Measurements from ENCODE around the gene GJA9.
"Not testable (repeated sequence)": the region's sequence is repeated elsewhere in the genome, so short reads cannot be mapped to it uniquely, and the experiment has no call there.

GJA9 gene

GRCh38 chr1:38881487-38881886 lies at the start of gene GJA9:
GJA9 (minus strand) TSS chr1:38881587; CDS start chr1:38876098, 5,489 bp downstream.
- no peak for DNase-seq (ENCODE audit: low spot score)

GRCh38 chr1:38929476-38929875 lies 48.1 kb upstream of the GJA9 start:
- no peak for DNase-seq (ENCODE audit: low spot score)

DNA sequence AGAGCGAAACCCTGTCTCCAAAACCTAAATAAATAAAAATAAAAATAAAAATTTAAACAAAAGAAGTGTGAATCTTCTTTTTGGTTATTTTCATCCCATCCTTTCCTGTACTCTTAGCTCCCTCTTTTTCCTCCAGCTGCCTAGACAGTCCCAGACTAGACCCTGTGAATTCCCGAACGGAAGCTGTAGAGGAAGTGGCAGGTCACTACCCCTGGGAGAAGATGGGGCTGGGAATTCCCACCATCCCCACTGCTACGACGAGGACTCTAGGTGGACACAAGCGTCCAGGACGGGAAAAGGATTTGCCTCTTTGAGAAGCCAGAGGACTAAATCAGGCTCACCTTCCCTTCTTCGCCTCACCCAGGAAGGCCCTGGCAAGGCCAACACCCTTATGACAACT lies 47.7 kb upstream of the GJA9 start:
- DNase-seq (ENCODE audit: low spot score): no peak

DNA sequence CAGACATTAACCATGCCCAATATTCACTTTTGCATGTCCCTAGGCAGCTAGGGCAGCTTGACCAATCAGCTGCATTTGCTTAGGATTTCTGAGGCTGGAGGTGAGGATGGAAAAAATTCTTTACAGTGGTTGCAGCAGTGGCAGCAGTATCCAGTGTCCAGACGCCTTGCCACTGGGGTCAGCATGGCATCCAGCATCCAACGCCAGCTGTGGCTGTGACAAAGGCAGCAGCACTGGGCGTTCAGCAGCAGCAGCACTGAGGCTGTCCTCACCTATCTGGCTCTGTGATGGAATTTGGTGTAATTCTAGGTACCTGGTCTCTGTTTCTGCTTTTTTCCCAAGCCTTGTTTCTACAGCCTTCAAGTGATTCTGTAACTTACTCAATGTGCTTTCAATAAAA lies 44.7 kb upstream of the GJA9 start:
- no peak for DNase-seq (ENCODE audit: low spot score)

- no peak for DNase-seq (ENCODE audit: low spot score)
Measured at GRCh38 chr1:38925391-38925790, 44.0 kb upstream of the GJA9 start.

- no peak for DNase-seq (ENCODE audit: low spot score)
Measured at GRCh38 chr1:38923607-38924006, 42.2 kb upstream of the GJA9 start.

DNA sequence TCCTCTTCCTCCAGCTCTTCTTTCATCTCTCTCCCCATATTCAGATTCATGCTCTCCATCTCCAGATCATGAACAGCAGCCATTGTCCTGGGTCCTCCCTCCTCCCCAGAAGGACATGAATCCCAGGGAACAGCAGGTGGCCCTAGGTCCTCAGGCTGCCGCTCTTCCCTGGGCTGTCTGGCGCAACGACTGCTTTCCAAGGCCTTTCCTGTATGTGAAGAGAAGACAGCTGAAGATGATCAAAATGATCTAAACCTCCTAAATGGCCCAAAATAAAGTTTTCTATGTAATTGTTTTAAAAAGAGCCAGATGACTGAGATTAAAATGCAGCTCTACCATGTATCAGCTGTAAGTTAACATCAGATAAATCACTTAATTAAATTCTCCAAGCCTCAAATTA lies 37.7 kb upstream of the GJA9 start:
- no peak for DNase-seq (ENCODE audit: low spot score)

- DNase-seq (ENCODE audit: low spot score): no peak
Measured at GRCh38 chr1:38918568-38918967, 37.2 kb upstream of the GJA9 start.

GRCh38 chr1:38917772-38918171 lies 36.4 kb upstream of the GJA9 start:
- no peak for DNase-seq (ENCODE audit: low spot score)

GRCh38 chr1:38917337-38917736 lies 36.0 kb upstream of the GJA9 start:
- DNase-seq (ENCODE audit: low spot score): no peak

DNA sequence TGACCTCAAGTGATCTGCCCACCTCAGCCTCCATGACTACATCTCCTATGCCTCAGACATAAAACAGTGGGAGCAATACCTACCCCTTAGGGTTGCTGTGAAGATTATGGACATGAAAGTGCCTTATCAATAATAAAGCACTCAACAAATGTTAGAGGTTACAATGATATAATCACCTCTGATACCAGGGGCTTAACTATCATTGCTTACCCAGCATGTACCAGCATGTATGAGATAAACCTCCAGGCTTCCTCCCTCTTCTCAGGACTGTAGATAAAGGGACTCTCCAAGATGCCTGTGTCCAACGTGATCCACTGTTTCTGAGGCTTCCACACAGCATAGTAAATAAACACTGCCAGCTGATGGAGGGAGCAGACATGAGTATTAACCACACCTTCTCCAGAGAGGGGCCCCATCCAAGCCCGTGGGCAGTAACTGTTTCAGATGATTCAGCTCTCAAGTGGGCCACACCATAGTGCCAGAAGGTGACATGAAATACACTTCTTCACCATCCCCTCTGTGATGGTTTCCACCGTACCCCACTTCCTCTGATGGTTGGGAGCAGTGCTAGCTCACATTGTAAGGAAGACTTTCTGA lies 34.1 kb upstream of the GJA9 start:
- DNase-seq (ENCODE audit: low spot score): no peak

DNA sequence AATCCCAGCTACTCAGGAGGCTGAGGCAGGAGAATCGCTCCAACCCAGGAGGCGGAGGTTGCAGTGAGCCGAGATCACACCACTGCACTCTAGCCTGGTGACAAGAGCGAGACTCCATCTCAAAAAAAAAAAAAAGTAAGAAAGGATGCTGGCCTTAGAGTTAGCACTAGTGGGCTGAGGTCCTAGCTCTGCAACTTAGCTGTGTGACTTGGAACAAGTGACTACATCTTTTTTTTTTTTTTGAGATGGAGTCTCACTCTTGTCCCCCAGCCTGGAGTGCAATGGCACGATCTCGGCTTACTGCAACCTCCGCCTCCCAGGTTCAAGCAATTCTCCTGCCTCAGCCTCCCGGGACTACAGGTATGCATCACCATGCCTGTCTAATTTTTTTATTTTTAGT lies 33.5 kb upstream of the GJA9 start:
- not testable (repeated sequence) for DNase-seq (ENCODE audit: low spot score)

- no peak for DNase-seq (ENCODE audit: low spot score)
Measured at GRCh38 chr1:38908821-38909220, 27.4 kb upstream of the GJA9 start.

DNA sequence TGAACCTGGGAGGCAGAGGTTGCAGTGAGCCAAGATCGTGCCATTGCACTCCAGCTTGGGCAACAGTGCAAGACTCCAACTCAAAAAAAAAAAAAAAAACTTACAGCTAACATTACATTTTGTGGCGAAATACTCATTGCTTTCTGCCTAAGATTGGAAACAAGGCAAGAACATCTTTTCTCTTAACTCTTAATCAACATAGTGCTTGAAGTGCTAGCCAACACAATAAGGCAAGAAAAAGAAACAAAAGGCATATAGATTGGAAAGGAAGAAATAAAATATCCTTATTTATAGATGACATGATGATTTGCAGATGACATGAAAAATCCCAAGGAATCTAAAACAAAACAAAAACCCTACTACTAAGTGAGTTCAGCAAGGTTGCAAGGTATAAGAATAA lies 24.6 kb upstream of the GJA9 start:
- no peak for DNase-seq (ENCODE audit: low spot score)

- no peak for DNase-seq (ENCODE audit: low spot score)
Measured at GRCh38 chr1:38899560-38899959, 18.2 kb upstream of the GJA9 start.

GRCh38 chr1:38898653-38899230 lies 17.4 kb upstream of the GJA9 start:
- DNase-seq (ENCODE audit: low spot score): no peak

DNA sequence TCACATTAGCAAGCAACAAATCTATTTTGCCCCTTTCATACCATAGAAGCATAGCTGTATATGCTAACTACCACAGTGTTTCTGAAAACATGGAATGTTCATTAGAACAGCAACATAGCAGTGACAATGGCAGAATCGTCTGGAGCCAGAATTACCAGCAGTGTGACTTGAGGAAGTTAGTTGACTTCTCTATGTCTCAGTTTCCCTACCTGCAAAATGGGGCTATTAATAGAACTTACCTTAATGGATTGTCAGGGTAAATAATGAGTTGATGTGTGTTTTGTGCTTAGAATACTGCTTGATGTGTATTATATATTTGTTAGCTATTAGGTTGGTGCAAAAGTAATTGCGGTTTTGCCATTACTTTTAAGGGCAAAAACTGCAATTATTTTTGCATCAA lies 14.8 kb upstream of the GJA9 start:
- DNase-seq (ENCODE audit: low spot score): no peak

GRCh38 chr1:38892976-38893375 lies 11.6 kb upstream of the GJA9 start:
- DNase-seq (ENCODE audit: low spot score): no peak

GRCh38 chr1:38891753-38892152 lies 10.4 kb upstream of the GJA9 start:
- peak; percentile 35 for DNase-seq (ENCODE audit: low spot score)

- DNase-seq (ENCODE audit: low spot score): no peak
Measured at GRCh38 chr1:38889589-38889988, 8.2 kb upstream of the GJA9 start.

- DNase-seq (ENCODE audit: low spot score): no peak
Measured at GRCh38 chr1:38888423-38889333, 7.3 kb upstream of the GJA9 start.

DNA sequence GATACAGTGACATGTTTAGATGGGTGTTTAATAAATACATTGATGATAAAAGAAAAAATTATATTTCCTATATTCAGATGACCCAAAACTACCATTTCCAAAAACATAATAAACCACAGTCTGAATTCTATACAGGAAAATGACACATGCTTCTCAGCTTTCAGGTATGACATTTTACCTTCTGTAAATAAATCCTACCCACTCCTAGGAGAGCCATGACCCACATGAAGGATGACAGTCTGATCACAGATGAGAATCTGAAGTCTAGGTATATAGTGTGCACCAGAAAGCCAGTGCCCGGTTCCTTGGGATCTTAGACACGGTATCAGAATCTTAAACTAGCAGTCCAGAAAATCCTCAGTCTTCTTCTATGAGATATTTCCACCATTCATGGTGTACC lies 3.7 kb upstream of the GJA9 start:
- no peak for DNase-seq (ENCODE audit: low spot score)

GRCh38 chr1:38875811-38876210 lies 5.6 kb downstream of the GJA9 start:
- DNase-seq (ENCODE audit: low spot score): no peak
